Rectal smooth muscle tissue (tissue), 1 donor: Measurements from ENCODE around the gene PPARGC1A.

ENCODE experiments used
- H3K27ac ChIP-seq: one replicate; pipeline ENCODE4 v1.7.0; 2013; ENCODE audit warnings: low read depth, low read length, inconsistent platforms
- H3K27me3 ChIP-seq: one replicate; pipeline ENCODE4 v1.7.0; 2013; ENCODE audit warnings: low read length; ENCODE audit not compliant: control insufficient read depth, insufficient read depth
- H3K36me3 ChIP-seq: one replicate; pipeline ENCODE4 v1.7.0; 2013; ENCODE audit warnings: low read length; ENCODE audit not compliant: control insufficient read depth, insufficient read depth
- H3K4me1 ChIP-seq: one replicate; pipeline ENCODE4 v1.7.0; 2013; ENCODE audit warnings: low read length; ENCODE audit not compliant: control insufficient read depth, insufficient read depth
- H3K4me3 ChIP-seq: one replicate; pipeline ENCODE4 v1.7.0; 2013; ENCODE audit warnings: low read length
- H3K9ac ChIP-seq: one replicate; pipeline ENCODE4 v1.7.0; 2013; ENCODE audit warnings: low read length

The PPARGC1A gene

DNA sequence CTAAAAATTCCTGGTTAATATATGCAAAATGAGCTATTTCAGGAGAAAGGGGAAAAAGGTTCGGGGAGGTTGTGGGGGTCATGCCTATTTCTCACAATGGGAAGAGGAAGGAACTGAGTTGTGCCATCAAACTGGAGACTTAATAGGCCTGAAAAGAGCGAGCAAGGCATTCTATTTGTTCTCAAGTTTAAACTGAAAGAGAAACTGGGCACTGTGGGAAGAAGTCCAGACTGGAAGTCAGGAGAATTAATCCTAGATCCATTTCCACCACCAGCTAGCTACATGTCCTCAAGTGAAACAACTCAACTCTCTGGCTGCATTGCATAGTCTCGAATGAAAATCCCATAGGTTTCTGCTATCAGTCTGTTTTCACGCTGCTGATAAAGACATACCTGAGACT lies 50.6 kb downstream of the PPARGC1A start:
- Histone ChIP-seq H3K27me3 (no peaks in the 10 kb centered on the region), H3K36me3 (no peaks in the 10 kb centered on the region), H3K27ac (no peak overlapping the region), H3K4me3 (no peak overlapping the region), H3K9ac (no peak overlapping the region), H3K4me1 (no peaks in the 10 kb centered on the region)

- Histone ChIP-seq H3K27me3 (no peaks in the 10 kb centered on the region), H3K36me3 (no peaks in the 10 kb centered on the region), H3K9ac (no peak overlapping the region), H3K4me1 (no peaks in the 10 kb centered on the region), H3K4me3 (no peak overlapping the region), H3K27ac (no peak overlapping the region)
These were observed 51.2 kb downstream of the PPARGC1A start for GRCh38 chr4:23838607-23839006.

DNA sequence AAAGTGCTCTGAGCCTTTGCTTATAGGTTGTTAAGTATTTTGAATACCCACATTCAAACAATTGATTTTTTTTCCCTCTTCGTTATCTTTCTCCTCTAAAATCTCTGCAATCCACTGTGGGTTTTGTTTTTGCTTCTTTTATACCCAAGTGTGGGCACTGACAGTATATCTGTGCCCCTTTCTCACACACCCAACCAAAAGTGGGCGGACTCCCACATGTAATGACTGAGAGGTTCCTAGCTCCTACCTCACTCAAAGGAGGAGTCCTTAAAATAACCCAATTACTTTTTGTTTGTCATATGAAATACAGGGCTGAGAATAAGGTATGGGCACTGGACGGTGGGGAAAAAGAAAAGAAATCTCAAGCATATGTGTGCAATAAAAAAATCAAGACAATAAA lies 51.7 kb downstream of the PPARGC1A start:
- Histone ChIP-seq H3K9ac (no peak overlapping the region), H3K4me3 (no peak overlapping the region), H3K4me1 (no peaks in the 10 kb centered on the region), H3K27me3 (no peaks in the 10 kb centered on the region), H3K36me3 (no peaks in the 10 kb centered on the region), H3K27ac (no peak overlapping the region)

GRCh38 chr4:23837371-23837770 lies 52.5 kb downstream of the PPARGC1A start:
- no peaks in the 10 kb centered on the region for H3K27me3 ChIP-seq
- H3K36me3 ChIP-seq, result no peaks in the 10 kb centered on the region
- no peak overlapping the region for H3K4me3 ChIP-seq
- H3K27ac ChIP-seq, result no peak overlapping the region
- no peaks in the 10 kb centered on the region for H3K4me1 ChIP-seq
- H3K9ac ChIP-seq, result no peak overlapping the region

- Histone ChIP-seq H3K4me3 (no peak overlapping the region), H3K36me3 (no peaks in the 10 kb centered on the region), H3K4me1 (no peaks in the 10 kb centered on the region), H3K27me3 (no peaks in the 10 kb centered on the region), H3K9ac (no peak overlapping the region), H3K27ac (no peak overlapping the region)
These were observed 53.9 kb downstream of the PPARGC1A start for GRCh38 chr4:23835774-23836478.

DNA sequence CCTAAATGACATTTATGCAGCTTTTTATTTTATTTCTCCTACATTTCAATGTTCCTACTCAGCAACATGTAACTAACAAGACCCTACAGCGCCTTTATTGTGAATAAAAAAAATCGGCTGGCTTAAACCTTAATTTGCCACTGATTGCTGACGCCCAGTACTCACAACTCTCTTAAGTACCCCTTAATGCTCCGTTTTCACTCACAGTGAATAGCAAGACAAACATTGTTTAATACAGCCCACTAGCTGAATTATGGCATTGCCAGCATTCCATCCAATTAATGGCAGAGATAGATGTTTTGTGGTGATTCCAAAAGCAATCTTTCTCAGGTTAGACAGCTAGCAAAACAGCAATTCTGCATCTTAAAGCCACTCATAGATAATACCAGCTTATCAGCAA lies 61.1 kb downstream of the PPARGC1A start:
- no peak overlapping the region for H3K4me3 ChIP-seq
- H3K9ac ChIP-seq, result no peak overlapping the region
- H3K27ac ChIP-seq, result no peak overlapping the region
- H3K36me3 ChIP-seq, result peaks cover 2% of the 10 kb centered on the region
- no peaks in the 10 kb centered on the region for H3K27me3 ChIP-seq
- H3K4me1 ChIP-seq, result no peaks in the 10 kb centered on the region

DNA sequence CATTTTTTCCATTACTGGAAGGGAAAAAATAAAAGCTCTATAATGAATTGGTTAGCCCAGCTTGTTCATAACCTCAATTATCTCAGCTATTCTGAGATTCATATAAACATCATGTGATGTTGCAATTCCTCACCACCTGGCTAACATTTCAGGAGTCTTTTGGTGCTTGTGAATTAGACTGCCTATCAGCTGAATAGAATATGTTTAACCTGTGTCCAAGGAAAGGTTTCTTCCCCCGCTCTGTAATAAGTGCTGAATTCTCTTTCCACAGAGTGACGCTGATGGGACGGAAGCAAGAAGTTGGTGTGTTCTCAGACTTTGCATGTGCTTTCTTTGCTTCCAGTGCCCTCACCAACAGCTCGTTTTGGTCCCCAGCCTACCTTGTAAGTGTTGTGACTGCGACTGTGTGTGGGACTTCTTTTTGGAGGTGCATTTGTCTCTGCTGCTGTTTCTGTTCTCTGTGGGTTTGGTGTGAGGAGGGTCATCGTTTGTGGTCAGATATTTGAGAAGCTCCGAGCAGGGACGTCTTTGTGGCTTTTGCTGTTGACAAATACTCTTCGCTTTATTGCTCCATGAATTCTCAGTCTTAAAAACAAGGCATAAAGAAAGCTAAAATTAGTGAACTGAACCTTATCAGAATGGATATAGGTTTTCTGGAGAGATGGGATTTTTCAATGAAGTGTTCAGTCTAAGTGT lies 61.7 kb downstream of the PPARGC1A start:
- Histone ChIP-seq H3K9ac (no peak overlapping the region), H3K4me1 (no peaks in the 10 kb centered on the region), H3K27me3 (no peaks in the 10 kb centered on the region), H3K36me3 (peaks cover 2% of the 10 kb centered on the region), H3K27ac (no peak overlapping the region), H3K4me3 (no peak overlapping the region)

GRCh38 chr4:23822181-23822580 lies 67.7 kb downstream of the PPARGC1A start:
- Histone ChIP-seq H3K27me3 (no peaks in the 10 kb centered on the region), H3K27ac (no peak overlapping the region), H3K9ac (no peak overlapping the region), H3K36me3 (peaks cover 2% of the 10 kb centered on the region), H3K4me1 (peaks cover 4% of the 10 kb centered on the region), H3K4me3 (no peak overlapping the region)

GRCh38 chr4:23819041-23819511 lies 70.8 kb downstream of the PPARGC1A start:
- Histone ChIP-seq H3K9ac (no peak overlapping the region), H3K36me3 (no peaks in the 10 kb centered on the region), H3K27ac (no peak overlapping the region), H3K4me1 (peaks cover 4% of the 10 kb centered on the region), H3K4me3 (no peak overlapping the region), H3K27me3 (no peaks in the 10 kb centered on the region)

- Histone ChIP-seq H3K9ac (no peak overlapping the region), H3K27ac (no peak overlapping the region), H3K27me3 (no peaks in the 10 kb centered on the region)
These were observed 71.6 kb downstream of the PPARGC1A start for GRCh38 chr4:23818097-23818885.

DNA sequence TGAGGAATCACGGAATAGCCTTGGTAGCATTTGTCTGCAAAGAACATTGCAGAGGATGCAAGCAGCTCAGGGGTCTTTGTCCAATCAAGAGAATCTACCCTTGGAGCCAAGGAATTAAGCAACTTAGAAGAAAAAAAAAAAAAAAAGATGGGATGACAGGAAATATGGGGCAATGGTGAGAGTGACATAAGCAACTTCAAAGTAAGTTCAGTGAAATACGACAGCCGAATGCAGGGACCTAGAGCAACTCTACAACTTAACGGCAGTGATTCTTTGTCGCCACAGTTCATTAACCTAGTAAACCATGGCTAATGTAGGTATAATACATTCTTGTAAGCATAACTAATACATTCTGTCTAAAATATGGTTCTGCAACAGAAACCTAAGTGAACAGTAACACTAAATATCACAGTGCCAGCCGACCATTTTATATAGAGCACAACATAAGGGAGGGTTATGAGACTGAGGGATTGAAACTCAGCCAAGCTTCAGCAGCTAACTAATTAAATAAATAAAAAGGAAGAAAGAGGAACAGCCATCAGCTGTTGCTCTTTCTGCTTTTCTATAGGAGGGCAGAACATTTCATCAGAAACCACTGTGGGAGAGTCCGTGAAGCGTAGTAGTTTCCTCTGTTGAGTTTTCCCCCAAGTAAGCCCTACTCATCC lies 74.7 kb downstream of the PPARGC1A start:
- Histone ChIP-seq H3K27ac (no peak overlapping the region), H3K4me1 (peaks cover 4% of the 10 kb centered on the region), H3K4me3 (no peak overlapping the region), H3K36me3 (no peaks in the 10 kb centered on the region), H3K27me3 (no peaks in the 10 kb centered on the region), H3K9ac (no peak overlapping the region)

More at GRCh38 chr4:23818097-23818885, 71.6 kb downstream of the PPARGC1A start:
- H3K36me3 ChIP-seq, result no peaks in the 10 kb centered on the region
- H3K4me3 ChIP-seq, result no peak overlapping the region
- peaks cover 4% of the 10 kb centered on the region for H3K4me1 ChIP-seq

- H3K4me3 ChIP-seq, result no peak overlapping the region
- H3K27me3 ChIP-seq, result no peaks in the 10 kb centered on the region
- H3K36me3 ChIP-seq, result no peaks in the 10 kb centered on the region
- no peak overlapping the region for H3K9ac ChIP-seq
- peaks cover 4% of the 10 kb centered on the region for H3K4me1 ChIP-seq
- H3K27ac ChIP-seq, result no peak overlapping the region
These were observed 75.3 kb downstream of the PPARGC1A start for GRCh38 chr4:23814587-23814986.
